Measurements from ENCODE around the gene HTR4.

The HTR4 gene

GRCh38 chr5:148467958-148468357, 186.4 kb downstream of the HTR4 start:
- WGBS, result 83% methylated on average over 1 of the region's 1 CpG
- Histone ChIP-seq H2AFZ (ENCODE audit: low read depth, low read length) (no peak overlapping the region), H2BK5ac (ENCODE audit: low read depth, low read length, poor library complexity, severe bottlenecking) (no peak overlapping the region), H2BK120ac (ENCODE audit: low read depth, low read length) (no peak overlapping the region), H3K27ac (ENCODE audit: low read length, poor library complexity, severe bottlenecking) (no peak overlapping the region), H2AK5ac (ENCODE audit: low read length, severe bottlenecking) (no peak overlapping the region), H2BK12ac (ENCODE audit: low read length in 2 of 2) (no peak overlapping the region), H3K79me1 (replicated peaks; ENCODE audit: low read length, poor library complexity, severe bottlenecking) (no peaks in the 10 kb centered on the region), H2BK15ac (ENCODE audit: low read depth, poor library complexity, severe bottlenecking) (no peak overlapping the region), H3K36me3 (ENCODE audit: control insufficient read depth in 1 of 2, insufficient read depth in 2 of 2, low read depth in 1 of 2, low read length in 2 of 2) (no peaks in the 10 kb centered on the region), H4K91ac (ENCODE audit: low read length) (no peak overlapping the region), H3K18ac (ENCODE audit: low read depth in 1 of 2, low read length in 2 of 2) (no peak overlapping the region), H3K27me3 (ENCODE audit: control insufficient read depth in 1 of 2, insufficient read depth in 1 of 2, low read length in 2 of 2) (no peaks in the 10 kb centered on the region), H3K4ac (ENCODE audit: low read depth in 1 of 2, low read length in 2 of 2) (no peak overlapping the region), H3K9me3 (ENCODE audit: control insufficient read depth, low read length) (no peaks in the 10 kb centered on the region), H3K9ac (ENCODE audit: low read length) (no peak overlapping the region), H4K8ac (ENCODE audit: low read length) (no peak overlapping the region), H3K4me2 (ENCODE audit: low read length, poor library complexity, severe bottlenecking) (no peak overlapping the region), H3K23ac (ENCODE audit: low read length in 2 of 2) (no peak overlapping the region), H3K4me1 (ENCODE audit: control insufficient read depth, insufficient read depth, low read depth, low read length) (no peaks in the 10 kb centered on the region), H3K14ac (ENCODE audit: low read length in 2 of 2) (no peak overlapping the region), H3K4me3 (ENCODE audit: insufficient read depth in 1 of 2, low read depth in 1 of 2, low read length in 2 of 2) (no peak overlapping the region)
- no peak for DNase-seq

DNA sequence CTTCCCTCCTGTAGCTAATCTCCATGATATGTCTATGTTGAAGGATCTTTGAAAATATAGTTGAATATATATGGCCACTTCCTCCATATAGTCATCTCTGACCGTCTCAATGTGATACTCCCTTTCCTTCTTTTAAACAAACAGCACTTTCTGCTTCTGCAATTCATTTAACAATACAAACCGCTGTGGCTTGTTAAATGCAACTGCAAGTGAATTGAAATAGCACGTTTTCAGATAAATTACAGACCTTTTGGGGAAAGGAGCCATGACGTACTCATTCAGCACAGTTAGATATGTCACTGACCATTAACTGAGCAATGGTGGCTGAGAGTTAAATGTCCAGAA, 188.1 kb downstream of the HTR4 start:
- no peaks in the 10 kb centered on the region for H3K27me3 ChIP-seq (ENCODE audit: control insufficient read depth in 1 of 2, insufficient read depth in 1 of 2, low read length in 2 of 2)
- H2BK5ac ChIP-seq (ENCODE audit: low read depth, low read length, poor library complexity, severe bottlenecking), result no peak overlapping the region
- H3K4me1 ChIP-seq (ENCODE audit: control insufficient read depth, insufficient read depth, low read depth, low read length), result no peaks in the 10 kb centered on the region
- no peak overlapping the region for H2AFZ ChIP-seq (ENCODE audit: low read depth, low read length)
- no peak overlapping the region for H2BK15ac ChIP-seq (ENCODE audit: low read depth, poor library complexity, severe bottlenecking)
- H3K4me2 ChIP-seq (ENCODE audit: low read length, poor library complexity, severe bottlenecking), result no peak overlapping the region
- no peak overlapping the region for H4K91ac ChIP-seq (ENCODE audit: low read length)
- H3K79me1 ChIP-seq (replicated peaks; ENCODE audit: low read length, poor library complexity, severe bottlenecking), result no peaks in the 10 kb centered on the region
- no peak overlapping the region for H3K4ac ChIP-seq (ENCODE audit: low read depth in 1 of 2, low read length in 2 of 2)
- no peak overlapping the region for H3K27ac ChIP-seq (ENCODE audit: low read length, poor library complexity, severe bottlenecking)
- H3K36me3 ChIP-seq (ENCODE audit: control insufficient read depth in 1 of 2, insufficient read depth in 2 of 2, low read depth in 1 of 2, low read length in 2 of 2), result no peaks in the 10 kb centered on the region
- no peak overlapping the region for H3K18ac ChIP-seq (ENCODE audit: low read depth in 1 of 2, low read length in 2 of 2)
- 69% methylated on average over 4 of the region's 4 CpGs for WGBS
- H2AK5ac ChIP-seq (ENCODE audit: low read length, severe bottlenecking), result no peak overlapping the region
- H3K9ac ChIP-seq (ENCODE audit: low read length), result no peak overlapping the region
- DNase-seq, result no peak
- H4K8ac ChIP-seq (ENCODE audit: low read length), result no peak overlapping the region
- H3K9me3 ChIP-seq (ENCODE audit: control insufficient read depth, low read length), result no peaks in the 10 kb centered on the region
- H2BK120ac ChIP-seq (ENCODE audit: low read depth, low read length), result no peak overlapping the region
- H3K4me3 ChIP-seq (ENCODE audit: insufficient read depth in 1 of 2, low read depth in 1 of 2, low read length in 2 of 2), result no peak overlapping the region
- H3K23ac ChIP-seq (ENCODE audit: low read length in 2 of 2), result no peak overlapping the region
- no peak overlapping the region for H2BK12ac ChIP-seq (ENCODE audit: low read length in 2 of 2)
- H3K14ac ChIP-seq (ENCODE audit: low read length in 2 of 2), result no peak overlapping the region

DNA sequence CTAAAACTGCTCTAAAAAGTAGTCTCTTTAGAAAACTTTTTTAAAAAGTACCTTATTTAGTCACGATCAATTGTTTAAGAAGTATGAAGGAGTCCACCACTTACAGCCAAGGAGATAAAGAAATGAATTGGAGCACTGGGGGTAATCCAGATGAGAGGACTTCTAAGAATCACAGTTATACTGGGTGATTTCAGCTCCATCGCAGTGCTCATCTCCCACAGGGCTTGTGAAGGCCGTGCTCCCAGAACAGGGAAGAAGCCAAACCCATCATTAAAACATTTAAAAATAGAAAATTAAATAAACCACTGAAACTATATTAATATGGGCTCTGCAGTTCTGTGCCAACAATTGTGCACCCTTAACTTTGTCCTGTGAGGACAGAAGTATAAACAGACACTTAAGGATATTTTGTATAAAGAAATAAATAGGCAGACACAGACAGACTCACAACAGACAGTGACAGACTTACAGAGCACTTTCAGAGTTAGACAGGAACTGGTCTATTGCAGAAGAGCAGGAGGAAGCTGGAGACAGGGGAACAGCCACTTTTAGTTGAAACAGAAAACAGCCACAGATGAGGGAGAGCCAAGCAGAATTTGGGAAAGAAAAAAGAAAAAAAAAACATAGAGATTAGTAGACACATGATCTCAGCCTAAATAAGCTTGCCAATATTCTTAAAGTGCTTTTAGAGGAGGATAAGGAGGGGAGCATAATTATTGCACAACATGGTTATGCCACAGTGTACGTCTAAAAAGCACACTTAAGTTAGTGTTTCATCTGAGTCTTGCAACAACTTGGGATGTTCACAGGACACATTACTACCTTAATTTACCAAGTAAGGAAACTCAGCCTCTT, 188.7 kb downstream of the HTR4 start:
- H3K27ac ChIP-seq (ENCODE audit: low read length, poor library complexity, severe bottlenecking), result no peak overlapping the region
- no peak overlapping the region for H2BK120ac ChIP-seq (ENCODE audit: low read depth, low read length)
- H3K36me3 ChIP-seq (ENCODE audit: control insufficient read depth in 1 of 2, insufficient read depth in 2 of 2, low read depth in 1 of 2, low read length in 2 of 2), result no peaks in the 10 kb centered on the region
- H2AFZ ChIP-seq (ENCODE audit: low read depth, low read length), result no peak overlapping the region
- 100% methylated on average over 3 of the region's 4 CpGs for WGBS
- no peak overlapping the region for H2AK5ac ChIP-seq (ENCODE audit: low read length, severe bottlenecking)
- no peak overlapping the region for H3K4ac ChIP-seq (ENCODE audit: low read depth in 1 of 2, low read length in 2 of 2)
- no peak overlapping the region for H3K18ac ChIP-seq (ENCODE audit: low read depth in 1 of 2, low read length in 2 of 2)
- no peak overlapping the region for H3K4me3 ChIP-seq (ENCODE audit: insufficient read depth in 1 of 2, low read depth in 1 of 2, low read length in 2 of 2)
- no peaks in the 10 kb centered on the region for H3K4me1 ChIP-seq (ENCODE audit: control insufficient read depth, insufficient read depth, low read depth, low read length)
- no peak overlapping the region for H3K14ac ChIP-seq (ENCODE audit: low read length in 2 of 2)
- no peak overlapping the region for H2BK12ac ChIP-seq (ENCODE audit: low read length in 2 of 2)
- no peak overlapping the region for H3K4me2 ChIP-seq (ENCODE audit: low read length, poor library complexity, severe bottlenecking)
- H3K23ac ChIP-seq (ENCODE audit: low read length in 2 of 2), result no peak overlapping the region
- H3K9ac ChIP-seq (ENCODE audit: low read length), result peak overlapping the region; percentile 11
- no peak overlapping the region for H2BK15ac ChIP-seq (ENCODE audit: low read depth, poor library complexity, severe bottlenecking)
- no peaks in the 10 kb centered on the region for H3K9me3 ChIP-seq (ENCODE audit: control insufficient read depth, low read length)
- H4K91ac ChIP-seq (ENCODE audit: low read length), result no peak overlapping the region
- no peaks in the 10 kb centered on the region for H3K27me3 ChIP-seq (ENCODE audit: control insufficient read depth in 1 of 2, insufficient read depth in 1 of 2, low read length in 2 of 2)
- no peak for DNase-seq
- no peak overlapping the region for H2BK5ac ChIP-seq (ENCODE audit: low read depth, low read length, poor library complexity, severe bottlenecking)
- H3K79me1 ChIP-seq (replicated peaks; ENCODE audit: low read length, poor library complexity, severe bottlenecking), result no peaks in the 10 kb centered on the region
- no peak overlapping the region for H4K8ac ChIP-seq (ENCODE audit: low read length)

DNA sequence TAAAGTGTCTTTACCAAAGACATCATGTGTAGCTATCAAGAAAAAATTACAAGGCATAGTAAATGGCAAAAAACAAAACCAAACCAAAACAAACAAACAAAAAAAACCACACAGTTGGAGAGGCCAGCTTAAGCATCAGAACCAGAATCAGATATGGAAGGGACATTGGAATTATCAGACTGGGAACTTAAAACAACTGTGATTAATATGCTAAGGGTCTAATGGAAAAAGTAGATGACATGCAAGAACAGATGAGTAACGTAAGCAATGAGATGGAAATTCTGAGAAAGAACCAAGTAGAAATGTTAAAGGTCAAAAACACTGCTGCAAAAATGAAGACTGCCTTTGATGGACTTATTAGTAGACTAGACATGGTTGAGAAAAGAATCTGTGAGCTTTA, 194.7 kb downstream of the HTR4 start:
- Histone ChIP-seq H3K4me3 (ENCODE audit: insufficient read depth in 1 of 2, low read depth in 1 of 2, low read length in 2 of 2) (no peak overlapping the region), H2AK5ac (ENCODE audit: low read length, severe bottlenecking) (no peak overlapping the region), H3K9ac (ENCODE audit: low read length) (no peak overlapping the region), H3K36me3 (ENCODE audit: control insufficient read depth in 1 of 2, insufficient read depth in 2 of 2, low read depth in 1 of 2, low read length in 2 of 2) (no peaks in the 10 kb centered on the region), H3K18ac (ENCODE audit: low read depth in 1 of 2, low read length in 2 of 2) (no peak overlapping the region), H3K9me3 (ENCODE audit: control insufficient read depth, low read length) (no peaks in the 10 kb centered on the region), H3K23ac (ENCODE audit: low read length in 2 of 2) (no peak overlapping the region), H2AFZ (ENCODE audit: low read depth, low read length) (no peak overlapping the region), H2BK5ac (ENCODE audit: low read depth, low read length, poor library complexity, severe bottlenecking) (no peak overlapping the region), H3K27me3 (ENCODE audit: control insufficient read depth in 1 of 2, insufficient read depth in 1 of 2, low read length in 2 of 2) (no peaks in the 10 kb centered on the region), H2BK120ac (ENCODE audit: low read depth, low read length) (no peak overlapping the region), H2BK15ac (ENCODE audit: low read depth, poor library complexity, severe bottlenecking) (no peak overlapping the region), H3K4ac (ENCODE audit: low read depth in 1 of 2, low read length in 2 of 2) (no peak overlapping the region), H3K4me2 (ENCODE audit: low read length, poor library complexity, severe bottlenecking) (no peak overlapping the region), H3K27ac (ENCODE audit: low read length, poor library complexity, severe bottlenecking) (no peak overlapping the region), H3K79me1 (replicated peaks; ENCODE audit: low read length, poor library complexity, severe bottlenecking) (no peaks in the 10 kb centered on the region), H4K8ac (ENCODE audit: low read length) (no peak overlapping the region), H3K4me1 (ENCODE audit: control insufficient read depth, insufficient read depth, low read depth, low read length) (no peaks in the 10 kb centered on the region), H4K91ac (ENCODE audit: low read length) (no peak overlapping the region), H2BK12ac (ENCODE audit: low read length in 2 of 2) (no peak overlapping the region), H3K14ac (ENCODE audit: low read length in 2 of 2) (no peak overlapping the region)
- WGBS, result 64% methylated on average over 1 of the region's 1 CpG
- DNase-seq, result peak; percentile 32
